Ascending aorta (tissue), 2 donors: ENCODE results near the gene CLCN2. TPM values are rescaled to one million over a fixed set of nuclear protein-coding genes. Genes with fewer than 3 reads are reported as not detected.

ENCODE experiments used
- DNase-seq, 2 donors: peaks; one replicate each; pipeline ENCODE4 v3.0.0-alpha.2; 2019; ENCODE audit warnings: low spot score in 2 of 2
- H3K27ac ChIP-seq, 2 donors: fragments of 200-600 bp; sonication (generic); one replicate each; pipeline ENCODE4 v1.5.1; 2016 to 2017; ENCODE audit warnings: mild to moderate bottlenecking in 1 of 2
- H3K27me3 ChIP-seq: fragments of 200-600 bp; sonication (generic); one replicate; pipeline ENCODE4 v1.5.1; 2017
- H3K36me3 ChIP-seq, 2 donors: fragments of 200-600 bp; sonication (generic); one replicate each; pipeline ENCODE4 v1.5.1; 2016
- H3K4me1 ChIP-seq, 2 donors: fragments of 200-600 bp; sonication (generic); one replicate each; pipeline ENCODE4 v1.5.1; 2016 to 2017; ENCODE audit warnings: mild to moderate bottlenecking in 1 of 2
- H3K4me3 ChIP-seq, 2 donors: fragments of 200-600 bp; sonication (generic); one replicate each; pipeline ENCODE4 v1.5.1; 2016 to 2017; ENCODE audit warnings: mild to moderate bottlenecking in 1 of 2
- H3K9me3 ChIP-seq, 2 donors: fragments of 200-600 bp; sonication (generic); one replicate each; pipeline ENCODE4 v1.5.1; 2016
- intact Hi-C: fragments of 100-400 bp; cut with DNase I; formaldehyde crosslinking; loops from one replicate; pipeline ENCODE4 v1.15.1; 2023
- total RNA-seq: library from RNA; depleted of rRNA; stranded (reverse); fragments of >200 nt; gene quantifications from one replicate; pipeline ENCODE4 v1.1.0, GENCODE V29; 2016
- TF ChIP-seq, protein P1 (sequence below), 3 experiments: fragments of 200-600 bp in 2 of 3; fragments of 450-650 bp in 1 of 3; sonication (generic) in 2 of 3; IDR thresholded peaks; one replicate each; pipeline ENCODE4 v1.5.1; 2016 to 2019; ENCODE audit warnings: antibody characterized with exemption in 3 of 3, mild to moderate bottlenecking in 1 of 3, moderate library complexity in 1 of 3

Gene CLCN2
- total RNA-seq, 1 donor from 2014 or later = 31.2 TPM

DNA sequence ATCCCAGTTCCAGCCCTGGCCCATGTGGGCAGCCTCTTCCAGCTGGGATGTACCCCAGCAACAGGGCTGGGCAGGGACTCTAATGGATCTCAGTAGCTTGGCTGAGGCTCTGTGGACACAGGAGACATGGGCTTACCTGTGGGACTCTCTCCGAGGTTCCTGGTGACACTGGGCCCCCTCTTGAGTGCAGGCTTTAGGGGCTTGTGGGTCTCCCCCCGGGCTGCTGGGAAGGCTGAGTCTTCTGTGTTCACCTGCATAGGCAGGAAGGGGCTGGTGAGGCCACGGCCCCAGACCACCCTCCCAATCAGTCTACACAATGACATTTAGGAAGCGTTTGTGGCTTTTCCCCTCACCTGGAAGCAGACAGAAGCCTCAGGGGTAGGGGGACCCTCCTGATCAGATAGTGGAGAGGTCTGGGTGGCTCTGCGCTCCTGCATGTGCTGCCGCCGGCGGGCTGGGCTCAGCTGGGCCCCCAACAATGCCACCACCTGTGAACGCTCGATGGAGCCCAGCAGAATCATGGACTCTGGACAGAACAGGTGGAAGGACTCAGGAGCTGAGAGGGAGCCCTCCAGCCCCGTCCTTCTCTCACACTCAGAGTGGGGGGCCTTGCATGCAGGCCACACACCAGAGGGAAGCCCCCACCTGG is 8.4 kb downstream of the CLCN2 start:
- no peak overlapping the region for H3K27ac ChIP-seq
- DNase-seq = no peak
- H3K27me3 ChIP-seq = no peaks in the 10 kb centered on the region
- intact Hi-C loops = no loop called here
- H3K9me3 ChIP-seq = no peaks in the 10 kb centered on the region
- peaks cover 4 to 10% of the 10 kb centered on the region in 2 donors for H3K36me3 ChIP-seq
- no peaks in the 10 kb centered on the region for H3K4me1 ChIP-seq
- TF ChIP-seq, protein P1, sequence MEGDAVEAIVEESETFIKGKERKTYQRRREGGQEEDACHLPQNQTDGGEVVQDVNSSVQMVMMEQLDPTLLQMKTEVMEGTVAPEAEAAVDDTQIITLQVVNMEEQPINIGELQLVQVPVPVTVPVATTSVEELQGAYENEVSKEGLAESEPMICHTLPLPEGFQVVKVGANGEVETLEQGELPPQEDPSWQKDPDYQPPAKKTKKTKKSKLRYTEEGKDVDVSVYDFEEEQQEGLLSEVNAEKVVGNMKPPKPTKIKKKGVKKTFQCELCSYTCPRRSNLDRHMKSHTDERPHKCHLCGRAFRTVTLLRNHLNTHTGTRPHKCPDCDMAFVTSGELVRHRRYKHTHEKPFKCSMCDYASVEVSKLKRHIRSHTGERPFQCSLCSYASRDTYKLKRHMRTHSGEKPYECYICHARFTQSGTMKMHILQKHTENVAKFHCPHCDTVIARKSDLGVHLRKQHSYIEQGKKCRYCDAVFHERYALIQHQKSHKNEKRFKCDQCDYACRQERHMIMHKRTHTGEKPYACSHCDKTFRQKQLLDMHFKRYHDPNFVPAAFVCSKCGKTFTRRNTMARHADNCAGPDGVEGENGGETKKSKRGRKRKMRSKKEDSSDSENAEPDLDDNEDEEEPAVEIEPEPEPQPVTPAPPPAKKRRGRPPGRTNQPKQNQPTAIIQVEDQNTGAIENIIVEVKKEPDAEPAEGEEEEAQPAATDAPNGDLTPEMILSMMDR (IDR thresholded peaks at IDR 0.05) = no peak
- no peak overlapping the region for H3K4me3 ChIP-seq

DNA sequence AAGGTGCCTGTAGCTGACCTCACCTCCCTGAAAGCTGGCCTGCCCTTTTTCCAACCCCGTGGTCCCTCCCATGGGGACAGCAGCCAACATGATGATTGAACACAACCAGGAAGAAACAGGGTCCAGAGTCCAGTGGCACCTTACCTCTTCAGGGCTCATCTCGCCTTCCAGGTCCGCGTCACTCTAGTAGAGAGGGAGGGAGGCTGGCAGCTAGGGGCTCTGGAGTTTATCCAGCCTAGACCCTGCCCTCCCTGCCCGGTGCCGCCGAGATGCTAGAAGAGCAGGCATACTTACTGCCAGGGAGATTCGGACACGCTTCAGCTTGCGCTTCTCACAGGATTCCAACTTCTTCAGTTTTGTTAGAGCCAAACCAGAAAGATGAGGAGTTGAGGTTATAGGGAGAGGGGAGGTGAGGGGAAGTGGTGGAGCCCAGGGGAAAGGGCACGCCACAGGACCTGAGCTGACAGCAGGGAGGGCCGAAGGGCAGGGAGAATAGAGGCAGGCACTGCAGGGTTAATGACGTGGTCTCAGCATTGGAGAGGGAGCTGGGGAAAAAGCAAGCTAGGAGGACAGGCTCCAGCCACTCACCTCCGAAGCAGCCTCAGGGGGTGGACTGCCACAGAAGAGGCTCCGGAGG is 9.1 kb downstream of the CLCN2 start:
- Histone ChIP-seq H3K36me3 (peaks cover 4 to 6% of the 10 kb centered on the region in 2 donors), H3K27ac (no peak overlapping the region), H3K4me3 (no peak overlapping the region), H3K27me3 (no peaks in the 10 kb centered on the region), H3K4me1 (no peaks in the 10 kb centered on the region), H3K9me3 (no peaks in the 10 kb centered on the region)
- intact Hi-C loops = no loop called here
- TF ChIP-seq, protein P1 (IDR thresholded peaks at IDR 0.05) = no peak
- no peak for DNase-seq

DNA sequence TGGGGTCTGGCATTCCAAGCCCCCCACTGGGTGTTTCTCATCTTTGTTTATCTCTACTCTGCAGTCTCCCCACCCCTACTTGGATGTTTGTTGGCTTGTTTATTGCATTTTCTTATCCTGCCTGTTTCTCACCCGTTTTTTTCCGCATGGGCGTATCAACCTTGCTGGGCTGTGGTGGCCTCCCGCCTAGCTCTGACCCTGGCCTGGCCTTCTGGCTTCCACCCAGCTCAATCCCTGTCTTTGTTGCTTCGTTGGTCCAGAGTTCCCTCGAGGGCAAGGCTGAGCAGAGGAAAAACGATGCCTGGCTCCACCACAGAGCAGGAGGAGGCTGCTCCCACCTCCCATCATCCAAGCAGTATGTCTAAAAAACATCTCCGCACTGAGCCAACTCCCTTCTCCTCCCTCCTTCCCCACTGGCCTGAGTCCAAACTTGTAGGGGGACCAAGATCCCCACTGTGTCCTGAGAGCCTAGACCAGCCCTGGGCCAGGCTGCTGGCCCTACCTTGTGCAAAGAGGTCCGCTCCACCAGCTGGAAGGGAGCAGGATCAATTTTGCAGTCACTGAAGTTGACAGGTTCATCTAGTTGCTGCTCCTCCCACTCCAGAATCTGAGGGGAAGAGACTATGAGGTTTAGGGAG is 9.8 kb downstream of the CLCN2 start:
- TF ChIP-seq, protein P1 (IDR thresholded peaks at IDR 0.05) = no peak
- Histone ChIP-seq H3K27ac (no peak overlapping the region), H3K4me3 (no peak overlapping the region), H3K9me3 (no peaks in the 10 kb centered on the region), H3K27me3 (no peaks in the 10 kb centered on the region), H3K4me1 (no peaks in the 10 kb centered on the region), H3K36me3 (peaks cover under 1 to 4% of the 10 kb centered on the region in 2 donors)
- intact Hi-C loops = no loop called here
- DNase-seq = no peak

DNA sequence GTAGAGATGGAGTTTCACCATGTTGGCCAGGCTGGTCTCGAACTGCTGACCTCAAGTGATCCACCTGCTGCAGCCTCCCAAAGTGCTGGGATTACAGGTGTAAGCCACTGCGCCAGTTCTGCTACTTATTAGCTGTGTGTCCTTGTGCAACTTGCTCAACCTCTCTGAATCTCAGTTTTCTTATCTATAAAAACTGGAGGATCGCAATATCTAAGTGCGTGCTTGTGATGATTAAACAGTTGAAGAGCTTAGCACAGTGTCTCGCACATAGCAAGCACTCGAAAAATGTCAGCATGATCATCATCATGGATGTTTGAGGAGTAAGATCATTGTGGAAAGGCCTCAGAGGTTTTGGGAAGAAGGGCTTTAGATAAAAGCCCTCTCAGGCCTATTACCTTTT is 10.8 kb downstream of the CLCN2 start:
- peaks cover 0 to 4% of the 10 kb centered on the region in 2 donors for H3K36me3 ChIP-seq
- no peak for DNase-seq
- intact Hi-C loops = no loop called here
- H3K27ac ChIP-seq = no peak overlapping the region
- H3K27me3 ChIP-seq = no peaks in the 10 kb centered on the region
- no peaks in the 10 kb centered on the region for H3K9me3 ChIP-seq
- no peak overlapping the region for H3K4me3 ChIP-seq
- TF ChIP-seq, protein P1 (IDR thresholded peaks at IDR 0.05) = no peak
- no peaks in the 10 kb centered on the region for H3K4me1 ChIP-seq

GRCh38 chr3:184349563-184350470 is 11.6 kb downstream of the CLCN2 start:
- TF ChIP-seq, protein P1 (IDR thresholded peaks at IDR 0.05) = no peak
- Histone ChIP-seq H3K27ac (no peak overlapping the region), H3K9me3 (no peaks in the 10 kb centered on the region), H3K4me1 (no peaks in the 10 kb centered on the region), H3K27me3 (no peaks in the 10 kb centered on the region), H3K4me3 (no peak overlapping the region), H3K36me3 (peaks cover 5 to 8% of the 10 kb centered on the region in 2 donors)
- no peak for DNase-seq
- intact Hi-C loops = no loop called here
